GM19395 (cell line): Measurements from ENCODE around the gene REPIN1.
"Not testable (repeated sequence)": the region's sequence is repeated elsewhere in the genome, so short reads cannot be mapped to it uniquely, and the experiment has no call there.

Experiments
- ATAC-seq: cut with Tn5 transposase; IDR thresholded peaks from one replicate; pipeline ENCODE4 v1.9.1; 2021; ENCODE audit warnings: mild to moderate bottlenecking, moderate library complexity; ENCODE audit not compliant: unreplicated experiment

Gene REPIN1

GRCh38 chr7:150374472-150374871 is 5.8 kb downstream of the REPIN1 start:
- no peak for ATAC-seq

GRCh38 chr7:150375662-150376521 is 7.3 kb downstream of the REPIN1 start:
- ATAC-seq = no peak

DNA sequence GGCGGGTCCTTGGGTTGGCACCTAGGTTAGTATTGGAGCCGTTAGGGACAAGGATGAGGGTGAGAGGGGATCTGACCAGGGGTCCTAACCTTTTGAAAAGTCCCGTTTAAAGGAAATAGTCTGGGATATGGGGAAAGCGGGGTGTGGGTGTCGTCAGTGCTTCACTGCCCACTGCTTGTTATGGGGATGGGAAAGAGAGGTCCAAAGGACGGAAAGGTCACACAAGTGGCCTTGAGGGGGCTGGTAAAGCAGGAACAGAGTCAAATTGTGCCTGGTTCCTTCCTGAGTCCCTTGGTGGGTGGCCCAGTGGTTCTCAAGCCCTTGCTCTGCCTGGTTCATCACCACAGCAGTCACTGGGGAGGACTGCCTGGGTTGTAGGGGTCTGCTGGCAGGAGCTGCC is 7.9 kb downstream of the REPIN1 start:
- no peak for ATAC-seq

- ATAC-seq = no peak
Observed at GRCh38 chr7:150377196-150377595, 8.6 kb downstream of the REPIN1 start.

GRCh38 chr7:150377635-150378034 is 9.0 kb downstream of the REPIN1 start:
- no peak for ATAC-seq

DNA sequence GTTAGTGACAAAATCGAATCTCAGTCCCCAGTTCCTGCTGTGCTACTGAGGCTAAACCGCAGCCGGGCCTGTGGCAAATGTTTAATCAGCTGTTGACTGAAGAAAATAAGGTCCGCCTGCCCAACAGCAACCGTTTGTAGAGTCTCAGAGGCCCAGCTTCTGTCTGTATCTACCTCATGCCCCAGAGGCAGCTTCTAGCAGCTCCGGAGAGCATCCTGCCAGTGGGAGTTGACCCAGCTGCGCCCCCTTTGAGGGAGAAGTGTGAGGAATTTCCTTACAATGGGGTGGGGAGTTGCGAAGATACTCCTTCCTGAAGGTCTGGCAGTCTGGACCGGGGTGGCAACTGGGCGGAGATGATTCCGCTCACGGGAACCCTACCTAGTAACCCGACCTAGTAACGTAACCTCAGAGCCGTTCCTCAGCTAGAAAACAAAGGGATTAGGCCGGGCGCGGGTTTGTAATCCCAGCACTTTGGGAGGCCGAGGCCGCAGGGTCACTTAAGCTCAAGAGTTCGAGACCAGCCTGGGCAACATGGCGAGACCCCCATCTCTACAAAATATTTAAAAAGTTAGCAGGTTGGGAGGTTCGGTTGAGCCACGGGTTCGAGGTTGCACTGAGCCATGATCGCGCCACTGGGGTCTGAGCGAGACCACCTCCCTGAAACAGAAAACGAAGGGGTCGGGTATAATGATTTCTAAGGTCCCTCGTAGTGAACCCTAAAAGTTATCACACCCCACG is 9.7 kb downstream of the REPIN1 start:
- peak; percentile 16 for ATAC-seq

- peak; percentile 73 for ATAC-seq
Observed at GRCh38 chr7:150378853-150379440, 10.3 kb downstream of the REPIN1 start, which contains the start of gene ZNF775. ZNF775 (plus strand) TSS chr7:150379330; CDS start chr7:150388471, 9,141 bp downstream.

DNA sequence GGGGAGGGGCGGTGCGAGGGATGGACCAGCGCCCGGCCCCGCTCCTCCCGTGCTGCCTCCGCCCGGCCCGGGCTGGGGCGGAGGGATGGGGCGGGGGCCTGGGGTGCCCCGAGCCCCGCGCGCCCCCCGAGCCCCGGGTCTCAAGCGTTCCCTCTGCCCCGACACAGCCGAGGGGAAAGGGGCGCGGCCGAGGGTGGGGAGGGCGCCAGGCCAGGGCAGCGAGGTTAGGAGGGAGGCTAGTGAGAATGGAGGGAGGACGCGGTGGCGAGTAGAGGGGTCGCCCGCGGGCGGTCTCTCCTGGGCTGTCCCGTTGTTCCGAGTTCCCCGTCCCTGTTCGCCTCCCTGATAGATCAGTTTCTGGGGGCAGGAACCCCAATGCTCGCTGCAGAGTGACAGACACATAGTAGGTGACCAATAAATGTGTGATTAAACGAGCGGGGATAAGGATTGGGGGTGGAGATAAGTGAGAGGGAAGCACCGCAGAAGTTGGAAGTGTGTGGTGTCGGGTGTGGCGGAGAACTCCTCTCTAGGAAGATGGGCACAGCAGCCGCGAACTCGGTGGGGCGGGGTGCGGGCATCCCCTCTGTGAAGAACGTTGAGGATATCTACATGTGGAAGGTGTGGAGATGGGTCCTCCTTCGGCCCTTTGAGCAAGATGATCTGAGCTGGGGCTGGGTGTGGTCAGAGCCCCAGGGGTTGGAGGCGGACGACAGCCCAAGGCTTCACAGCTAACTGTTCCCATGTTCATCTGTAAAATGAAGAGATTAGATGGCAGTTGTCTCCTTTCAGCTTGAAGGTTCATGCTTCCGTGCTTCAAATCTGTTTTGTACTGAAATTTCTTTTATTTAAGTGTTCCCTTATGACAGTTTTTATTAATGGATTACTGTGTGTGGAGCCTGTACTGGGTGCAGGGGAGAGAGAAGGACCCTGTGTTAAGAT is 11.1 kb downstream of the REPIN1 start:
- peak; percentile 33 for ATAC-seq

DNA sequence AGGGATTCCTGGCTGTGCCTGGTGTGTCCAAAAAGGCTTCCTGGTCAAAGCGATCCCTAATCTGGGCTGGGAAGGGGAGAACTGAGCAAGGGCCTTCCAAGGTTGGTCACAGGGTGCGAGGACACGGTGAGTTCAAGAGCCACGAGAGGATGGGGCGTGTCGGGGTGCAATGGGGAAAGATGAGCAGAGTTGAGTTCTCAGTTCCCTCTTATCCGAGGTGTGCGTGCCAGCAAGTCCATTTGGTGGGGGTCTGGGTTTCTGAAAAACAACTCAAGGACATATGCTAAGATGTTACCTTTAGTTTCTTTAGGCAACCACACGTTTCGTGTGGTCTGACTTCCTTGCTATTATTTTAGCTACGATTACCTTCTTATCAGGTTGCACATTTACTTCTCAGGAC is 11.8 kb downstream of the REPIN1 start:
- ATAC-seq = peak; percentile 33

DNA sequence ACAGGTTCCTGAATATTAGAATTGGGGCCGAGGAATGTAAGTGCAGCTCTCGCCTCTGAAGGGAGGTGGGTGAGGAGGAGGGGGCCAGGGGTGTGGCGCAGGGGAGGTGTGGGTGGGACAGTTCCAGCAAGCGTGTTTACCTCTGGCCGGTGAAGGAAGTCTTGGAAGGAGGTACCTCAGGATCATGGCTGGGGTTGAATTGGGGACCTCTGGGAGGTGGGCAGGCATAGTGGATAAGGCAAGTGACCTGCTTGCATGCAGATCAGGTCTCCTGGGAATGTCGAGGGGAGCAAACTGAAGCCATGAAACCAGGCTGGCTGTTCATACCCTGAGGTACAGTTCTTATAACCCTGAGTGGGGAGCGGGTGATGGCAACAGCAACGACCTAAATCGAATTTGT is 12.5 kb downstream of the REPIN1 start:
- ATAC-seq = no peak

DNA sequence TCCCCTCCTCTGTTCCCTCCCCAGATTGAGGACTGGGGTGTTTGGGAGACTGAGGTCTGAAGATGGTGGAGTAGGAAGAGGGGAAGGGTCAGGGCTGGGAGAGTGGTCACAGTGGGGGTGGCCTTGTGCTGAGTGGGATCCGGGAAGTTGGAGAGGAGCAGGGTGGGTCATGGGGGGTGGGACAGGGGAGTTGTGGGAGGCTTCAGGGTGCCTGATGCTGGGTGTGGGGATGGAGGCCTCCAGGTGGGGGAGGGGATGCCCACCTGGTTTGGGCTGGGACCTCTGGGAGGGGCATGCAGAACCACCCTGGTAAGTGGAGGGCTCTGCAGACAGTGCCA is 13.1 kb downstream of the REPIN1 start:
- ATAC-seq = no peak

- no peak for ATAC-seq
Observed at GRCh38 chr7:150382123-150382843, 13.7 kb downstream of the REPIN1 start.

DNA sequence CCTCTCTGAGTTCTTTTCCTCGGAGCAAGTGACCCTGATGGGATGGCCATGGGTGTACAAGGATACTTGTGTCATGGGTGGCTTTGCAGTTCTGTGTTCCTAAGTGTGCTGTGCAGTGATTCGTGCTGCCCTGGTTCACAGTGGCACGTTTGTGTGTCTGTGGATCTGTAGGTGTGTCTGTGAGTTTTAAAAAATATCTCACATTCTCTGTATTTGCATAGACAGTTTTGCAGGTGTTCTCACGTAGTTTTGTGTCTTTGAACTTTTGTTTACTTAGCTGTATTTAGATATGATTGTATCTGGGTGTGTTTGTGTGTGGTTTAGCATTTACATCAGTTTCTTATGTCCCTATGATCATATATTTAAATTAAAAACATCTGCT is 14.2 kb downstream of the REPIN1 start:
- ATAC-seq = no peak

DNA sequence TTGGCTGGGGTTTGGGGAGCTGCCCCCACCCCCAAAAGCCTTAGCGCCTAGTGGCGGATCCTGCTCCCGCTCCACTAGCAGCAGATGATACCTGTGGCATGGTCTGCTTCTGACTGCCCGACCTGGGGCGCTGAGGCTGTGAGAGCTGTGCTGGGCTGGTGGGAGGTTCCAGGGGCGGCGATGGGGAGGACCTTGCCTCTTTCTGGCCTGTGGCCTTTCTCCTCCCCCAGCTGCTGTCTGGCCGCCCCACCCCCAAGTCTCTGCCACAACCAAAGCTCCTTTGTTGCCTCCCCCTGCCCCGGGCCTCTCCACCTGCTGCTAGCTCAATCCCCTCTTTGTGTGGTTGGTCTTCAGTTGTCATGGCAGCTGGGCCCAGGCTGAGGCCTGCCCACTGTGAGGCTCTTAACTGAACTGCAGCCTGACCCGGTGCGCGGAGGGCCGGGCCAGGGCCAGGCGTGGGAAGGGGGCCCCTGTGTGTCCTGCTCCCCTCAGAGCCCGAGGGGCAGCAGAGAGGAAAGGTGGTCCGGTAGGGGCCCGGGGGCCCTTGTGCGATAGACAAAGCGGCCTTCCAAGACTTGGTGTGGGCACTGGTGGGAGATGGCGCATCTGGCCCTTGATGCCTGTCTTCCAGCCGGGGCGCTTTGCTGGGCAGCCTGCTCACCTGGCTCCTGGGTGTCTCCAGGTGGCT is 15.2 kb downstream of the REPIN1 start:
- ATAC-seq = no peak

GRCh38 chr7:150384406-150385301 is 16.0 kb downstream of the REPIN1 start:
- no peak for ATAC-seq

DNA sequence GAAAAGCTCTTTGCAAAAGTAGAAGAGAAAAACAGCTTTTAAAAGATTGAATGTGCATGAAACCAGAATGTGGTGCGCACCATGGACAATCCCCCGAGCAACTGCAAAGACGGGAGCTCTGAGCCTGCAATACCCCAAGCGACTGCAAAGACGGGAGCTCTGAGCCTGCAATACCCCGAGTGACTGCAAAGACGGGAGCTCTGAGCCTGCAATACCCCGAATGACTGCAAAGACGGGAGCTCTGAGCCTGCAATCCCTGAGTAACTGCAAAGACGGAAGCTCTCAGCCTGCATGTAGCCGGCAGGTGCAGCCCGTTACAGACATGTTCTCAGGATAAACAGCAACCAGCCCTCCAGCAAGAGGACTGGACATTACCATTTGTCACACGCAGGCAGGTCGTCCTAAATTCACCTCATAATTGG is 16.7 kb downstream of the REPIN1 start:
- no peak for ATAC-seq

DNA sequence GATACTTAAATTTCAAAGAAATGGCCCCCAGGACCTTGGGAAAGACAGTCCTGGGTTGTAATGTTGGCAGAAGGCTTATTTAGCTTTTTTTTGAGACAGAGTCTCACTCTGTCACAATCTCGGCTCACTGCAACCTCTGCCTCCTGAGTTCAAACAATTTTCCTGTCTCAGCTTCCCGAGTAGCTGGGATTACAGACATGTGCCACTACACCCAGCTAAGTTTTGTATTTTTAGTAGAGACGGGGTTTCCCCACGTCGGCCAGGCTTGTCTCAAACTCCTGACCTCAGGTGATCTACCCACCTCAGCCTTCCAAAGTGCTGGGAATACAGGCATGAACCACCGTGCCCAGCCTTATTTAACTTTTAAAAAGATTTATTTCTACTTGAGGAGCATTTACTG is 17.3 kb downstream of the REPIN1 start:
- ATAC-seq = not testable (repeated sequence)

GRCh38 chr7:150388306-150388705 is 19.7 kb downstream of the REPIN1 start:
- ATAC-seq = no peak
